Thyroid gland (tissue), 4 donors: Measurements from ENCODE around the gene KCNQ1OT1.

Experiments used
- CTCF ChIP-seq, 6 experiments: fragments of 200-600 bp in 3 of 6; fragments of 450-650 bp in 3 of 6; sonication (generic) in 3 of 6; IDR thresholded peaks; one replicate each; pipeline ENCODE4 v1.5.1; 2016 to 2019; ENCODE audit warnings: antibody characterized with exemption in 6 of 6, mild to moderate bottlenecking in 2 of 6, inconsistent platforms in 1 of 6, moderate library complexity in 1 of 6
- POLR2A ChIP-seq, 2 donors: fragments of 450-650 bp; IDR thresholded peaks; one replicate each; pipeline ENCODE4 v1.6.1; 2017; ENCODE audit warnings: antibody characterized with exemption in 2 of 2, mild to moderate bottlenecking in 2 of 2, moderate library complexity in 1 of 2

- TF ChIP-seq CTCF (IDR thresholded peaks at IDR 0.05) (no peak), POLR2A (IDR thresholded peaks at IDR 0.05) (no peak)
Observed at GRCh38 chr11:2644844-2645778, 54.7 kb downstream of the KCNQ1OT1 start.
